ENCODE measurements around the gene SCUBE1.
A peak's percentile ranks its signal among the peaks of the same experiment; 100 is the strongest.

The SCUBE1 gene

DNA sequence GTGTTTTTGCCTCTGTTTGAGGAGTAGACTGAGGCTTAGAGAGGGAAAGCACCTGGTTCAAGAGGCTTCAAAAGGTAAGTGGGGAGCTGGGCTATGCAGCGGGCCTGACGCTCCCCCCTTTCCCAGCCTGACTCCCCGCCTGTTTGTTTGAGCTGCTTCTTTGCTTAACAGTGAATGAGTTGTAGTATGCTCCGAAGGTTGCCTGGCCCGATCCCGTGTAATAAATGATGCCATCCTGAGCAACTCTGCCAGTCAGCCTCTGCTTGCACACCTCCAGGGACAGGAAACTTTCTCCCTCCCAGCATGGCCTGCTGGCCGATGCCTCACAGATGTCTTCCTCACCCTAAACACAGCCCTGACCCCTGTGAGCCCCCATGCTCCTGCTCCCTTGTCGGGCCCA lies 110.7 kb downstream of the SCUBE1 start:
- TF ChIP-seq, protein P1, sequence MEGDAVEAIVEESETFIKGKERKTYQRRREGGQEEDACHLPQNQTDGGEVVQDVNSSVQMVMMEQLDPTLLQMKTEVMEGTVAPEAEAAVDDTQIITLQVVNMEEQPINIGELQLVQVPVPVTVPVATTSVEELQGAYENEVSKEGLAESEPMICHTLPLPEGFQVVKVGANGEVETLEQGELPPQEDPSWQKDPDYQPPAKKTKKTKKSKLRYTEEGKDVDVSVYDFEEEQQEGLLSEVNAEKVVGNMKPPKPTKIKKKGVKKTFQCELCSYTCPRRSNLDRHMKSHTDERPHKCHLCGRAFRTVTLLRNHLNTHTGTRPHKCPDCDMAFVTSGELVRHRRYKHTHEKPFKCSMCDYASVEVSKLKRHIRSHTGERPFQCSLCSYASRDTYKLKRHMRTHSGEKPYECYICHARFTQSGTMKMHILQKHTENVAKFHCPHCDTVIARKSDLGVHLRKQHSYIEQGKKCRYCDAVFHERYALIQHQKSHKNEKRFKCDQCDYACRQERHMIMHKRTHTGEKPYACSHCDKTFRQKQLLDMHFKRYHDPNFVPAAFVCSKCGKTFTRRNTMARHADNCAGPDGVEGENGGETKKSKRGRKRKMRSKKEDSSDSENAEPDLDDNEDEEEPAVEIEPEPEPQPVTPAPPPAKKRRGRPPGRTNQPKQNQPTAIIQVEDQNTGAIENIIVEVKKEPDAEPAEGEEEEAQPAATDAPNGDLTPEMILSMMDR (conservative IDR thresholded peaks at IDR 0.05): no peak
- H3K27ac ChIP-seq: no peak overlapping the region

DNA sequence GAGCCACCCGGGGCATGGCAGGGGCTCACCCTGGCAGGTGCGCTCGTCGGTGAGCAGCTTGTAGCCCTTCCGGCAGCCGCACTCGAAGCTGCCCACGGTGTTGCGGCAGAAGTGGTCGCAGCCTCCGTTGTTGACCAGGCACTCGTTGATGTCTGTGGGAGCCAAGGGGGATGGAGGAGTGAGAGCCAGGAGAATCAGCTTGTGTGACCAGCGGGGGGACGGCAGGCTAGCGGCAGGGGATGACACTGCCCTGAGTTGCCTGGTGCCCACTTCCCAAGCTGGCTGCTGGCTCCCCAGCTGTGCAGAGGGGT lies 111.5 kb downstream of the SCUBE1 start:
- peak overlapping the region; percentile 10; the same call in 1 of the 2 replicates for H3K27ac ChIP-seq
- TF ChIP-seq, protein P1 (conservative IDR thresholded peaks at IDR 0.05): no peak

DNA sequence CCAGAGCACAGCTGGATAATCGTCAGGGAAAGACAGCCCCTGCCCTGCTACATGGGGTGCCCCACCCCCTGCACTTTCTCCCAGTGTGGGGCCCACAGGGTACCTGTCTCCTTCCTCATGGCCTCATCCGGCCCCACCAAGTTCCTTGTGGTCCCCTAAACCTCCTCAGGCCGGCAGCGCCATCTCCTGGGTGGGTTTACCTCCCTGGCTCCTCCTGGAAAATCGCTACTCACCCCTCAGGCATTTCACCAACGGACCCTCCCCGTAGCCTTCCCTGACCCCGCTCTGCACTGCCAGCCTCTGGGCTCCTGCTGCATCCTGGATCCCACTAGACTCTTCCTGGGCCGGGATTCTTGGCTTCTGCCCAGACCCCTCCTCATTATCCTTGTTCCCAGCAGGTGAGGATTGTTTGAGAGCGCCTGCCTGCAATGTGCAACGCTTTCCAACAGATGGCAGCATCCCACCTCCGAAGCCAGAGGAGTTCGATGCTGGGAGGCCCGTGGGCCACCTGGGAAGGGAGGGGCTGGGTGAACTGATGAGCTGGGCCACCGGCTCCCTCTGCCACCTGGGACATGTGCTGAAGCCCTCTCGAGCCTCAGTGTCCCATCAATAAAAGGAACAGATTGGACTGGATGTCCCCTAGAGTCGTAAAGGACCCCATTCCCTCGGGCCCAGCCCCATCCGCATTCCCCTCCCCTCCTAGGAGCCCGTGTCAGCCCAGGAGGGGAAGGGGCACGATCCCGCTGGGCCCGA lies 112.0 kb downstream of the SCUBE1 start:
- TF ChIP-seq, protein P1 (conservative IDR thresholded peaks at IDR 0.05): peak; percentile 94
- peak overlapping the region; percentile 10; the same call in 1 of the 2 replicates for H3K27ac ChIP-seq

DNA sequence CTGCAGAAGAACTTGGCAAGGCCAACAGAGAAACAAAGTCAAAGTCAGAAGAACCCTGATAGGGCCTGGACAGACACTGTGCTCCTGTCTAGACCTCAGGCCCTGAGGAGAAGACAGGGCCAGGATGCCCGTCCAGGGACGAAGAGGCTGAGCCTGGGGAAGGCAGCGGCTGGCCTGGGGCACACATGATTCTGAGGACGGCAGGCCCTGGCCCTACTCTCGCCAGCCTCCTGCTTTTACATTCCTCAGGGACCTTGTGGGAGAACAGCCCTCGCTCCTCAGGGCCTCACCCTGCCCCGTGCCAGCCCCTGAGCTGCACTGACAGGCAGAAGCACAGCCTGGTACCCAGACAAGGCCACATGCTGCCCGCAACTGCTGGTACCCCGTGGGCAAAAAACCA lies 112.6 kb downstream of the SCUBE1 start:
- H3K27ac ChIP-seq: peak overlapping the region; percentile 10; the same call in 1 of the 2 replicates
- TF ChIP-seq, protein P1 (conservative IDR thresholded peaks at IDR 0.05): no peak

DNA sequence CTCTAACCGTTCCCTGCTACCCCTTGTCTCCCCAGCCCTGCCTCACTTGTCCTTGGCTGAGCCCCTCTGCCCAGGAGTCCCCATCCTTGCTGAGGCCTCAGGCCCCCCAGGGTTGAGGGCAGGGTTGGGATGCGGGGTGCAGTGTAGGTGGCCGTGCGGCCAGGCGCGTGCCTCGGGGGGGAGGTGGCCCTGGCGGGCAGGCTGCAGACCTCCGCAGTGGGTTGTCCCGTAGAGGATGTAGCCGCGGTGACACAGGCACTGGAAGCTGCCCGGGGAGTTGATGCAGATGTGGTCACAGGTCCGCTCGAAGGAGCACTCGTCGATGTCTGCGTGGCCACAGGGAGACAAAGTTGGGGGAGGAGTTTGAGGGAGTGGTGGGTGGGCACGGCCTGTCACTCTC lies 114.3 kb downstream of the SCUBE1 start:
- TF ChIP-seq, protein P1 (conservative IDR thresholded peaks at IDR 0.05): no peak
- H3K27ac ChIP-seq: no peak overlapping the region

DNA sequence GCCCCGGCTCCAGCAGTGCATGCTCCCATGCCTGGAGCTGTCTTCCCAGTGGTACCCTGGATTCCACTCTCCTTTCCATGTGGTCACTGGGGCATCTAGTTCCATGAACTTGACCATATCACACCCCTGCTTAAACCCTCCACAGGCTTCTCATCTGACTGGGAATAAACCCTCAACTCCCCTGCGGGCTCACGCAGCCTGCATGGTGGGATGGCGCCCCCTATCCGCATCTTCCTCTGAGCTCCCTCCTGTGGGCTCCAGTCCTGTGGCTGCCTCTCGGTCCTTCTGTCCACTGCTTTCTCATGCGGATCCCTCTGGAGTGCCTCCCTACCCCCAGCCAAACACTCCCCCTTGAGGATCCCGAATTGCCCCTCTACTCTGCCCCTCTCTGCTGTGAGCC lies 114.8 kb downstream of the SCUBE1 start:
- no peak overlapping the region for H3K27ac ChIP-seq
- TF ChIP-seq, protein P1 (conservative IDR thresholded peaks at IDR 0.05): peak; percentile 55

DNA sequence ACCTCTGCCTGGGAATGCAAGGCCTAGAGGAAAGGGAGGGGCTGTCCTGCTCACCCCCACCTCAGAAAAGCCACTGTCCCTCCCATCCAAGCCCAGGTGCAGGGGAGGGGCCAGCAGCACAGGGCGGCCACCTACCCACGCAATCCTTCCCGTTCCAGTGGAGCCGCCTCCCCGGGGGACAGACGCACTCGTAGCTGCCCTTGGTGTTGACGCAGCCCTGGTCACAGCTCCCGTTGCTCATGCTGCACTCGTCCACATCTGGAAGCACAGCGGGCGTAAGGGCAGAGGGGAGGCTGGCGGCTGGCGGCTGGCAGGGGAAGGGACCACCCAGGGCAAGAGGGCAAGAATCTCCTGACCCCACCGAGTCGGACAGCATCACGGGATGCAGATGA lies 115.9 kb downstream of the SCUBE1 start:
- peak overlapping the region; percentile 68 for H3K27ac ChIP-seq
- TF ChIP-seq, protein P1 (conservative IDR thresholded peaks at IDR 0.05): no peak
